ENCODE results near the gene PODN.

PODN gene

GRCh38 chr1:53090227-53091147 is 28.5 kb downstream of the PODN start:
- no peak for DNase-seq

GRCh38 chr1:53091841-53092645 is 30.0 kb downstream of the PODN start:
- no peak for DNase-seq

GRCh38 chr1:53092659-53093450 is 30.8 kb downstream of the PODN start:
- no peak for DNase-seq

- DNase-seq = no peak
Observed at GRCh38 chr1:53093451-53093754, 31.4 kb downstream of the PODN start.

- DNase-seq = no peak
Observed at GRCh38 chr1:53093778-53094532, 31.9 kb downstream of the PODN start.

- no peak for DNase-seq
Observed at GRCh38 chr1:53094533-53094919, 32.5 kb downstream of the PODN start.

- DNase-seq = no peak
Observed at GRCh38 chr1:53104289-53104913, 42.4 kb downstream of the PODN start.

GRCh38 chr1:53107090-53107489 is 45.1 kb downstream of the PODN start:
- no peak for DNase-seq

- peak; percentile 28 for DNase-seq
Observed at GRCh38 chr1:53107570-53108322, 45.7 kb downstream of the PODN start.

- DNase-seq = no peak
Observed at GRCh38 chr1:53108646-53109580, 46.9 kb downstream of the PODN start.

- DNase-seq = no peak
Observed at GRCh38 chr1:53110370-53111072, 48.5 kb downstream of the PODN start.

GRCh38 chr1:53111073-53111556 is 49.1 kb downstream of the PODN start:
- no peak for DNase-seq

- no peak for DNase-seq
Observed at GRCh38 chr1:53111693-53112092, 49.7 kb downstream of the PODN start.

- DNase-seq = no peak
Observed at GRCh38 chr1:53112271-53112774, 50.3 kb downstream of the PODN start.

- DNase-seq = no peak
Observed at GRCh38 chr1:53112861-53113260, 50.8 kb downstream of the PODN start.

GRCh38 chr1:53114090-53114489 is 52.1 kb downstream of the PODN start:
- no peak for DNase-seq

- no peak for DNase-seq
Observed at GRCh38 chr1:53114581-53115400, 52.8 kb downstream of the PODN start.
